C4-2B (cell line): Measurements from ENCODE around the gene AGPAT3.

Experiments used
- H3K27ac ChIP-seq: fragments of 450-650 bp; 2 replicates; pipeline ENCODE4 v1.5.1; 2017
- CTCF ChIP-seq: fragments of 450-650 bp; conservative IDR thresholded peaks from 2 replicates; pipeline ENCODE4 v1.5.1; 2017; ENCODE audit warnings: mild to moderate bottlenecking
- ZFX ChIP-seq: fragments of 450-650 bp; IDR thresholded peaks from 2 replicates; pipeline ENCODE4 v1.6.1; 2017

The AGPAT3 gene

GRCh38 chr21:43959231-43960116, 94.5 kb downstream of the AGPAT3 start:
- TF ChIP-seq CTCF (no peak), ZFX (no peak)
- H3K27ac ChIP-seq = no peak overlapping the region

GRCh38 chr21:43961382-43961909, 96.4 kb downstream of the AGPAT3 start:
- no peak overlapping the region for H3K27ac ChIP-seq
- TF ChIP-seq CTCF (no peak), ZFX (no peak)

GRCh38 chr21:43965911-43966585, 101.0 kb downstream of the AGPAT3 start:
- TF ChIP-seq CTCF (no peak), ZFX (no peak)
- no peak overlapping the region for H3K27ac ChIP-seq

GRCh38 chr21:43966946-43967512, 102.0 kb downstream of the AGPAT3 start:
- no peak overlapping the region for H3K27ac ChIP-seq
- TF ChIP-seq ZFX (no peak), CTCF (no peak)

GRCh38 chr21:43967981-43968380, 103.0 kb downstream of the AGPAT3 start:
- no peak overlapping the region for H3K27ac ChIP-seq
- TF ChIP-seq CTCF (no peak), ZFX (no peak)

GRCh38 chr21:43968410-43969114, 103.5 kb downstream of the AGPAT3 start:
- TF ChIP-seq ZFX = no peak
- no peak for TF ChIP-seq CTCF
- H3K27ac ChIP-seq = no peak overlapping the region
